HG03469 (cell line): Measurements from ENCODE around the gene AFP.

Source experiments
- ATAC-seq: cut with Tn5 transposase; IDR thresholded peaks from one replicate; pipeline ENCODE4 v1.9.1; 2021; ENCODE audit warnings: mild to moderate bottlenecking, moderate library complexity, moderate number of reproducible peaks; ENCODE audit not compliant: unreplicated experiment

The AFP gene

GRCh38 chr4:73413294-73413755, 22.7 kb upstream of the AFP start:
- ATAC-seq = no peak

GRCh38 chr4:73414936-73415271, 21.1 kb upstream of the AFP start:
- no peak for ATAC-seq

- ATAC-seq = no peak
Measured at GRCh38 chr4:73415807-73416238, 20.2 kb upstream of the AFP start.

GRCh38 chr4:73416423-73417087, 19.5 kb upstream of the AFP start:
- no peak for ATAC-seq

GRCh38 chr4:73417342-73417741, 18.7 kb upstream of the AFP start:
- no peak for ATAC-seq

GRCh38 chr4:73417973-73418372, 18.0 kb upstream of the AFP start:
- ATAC-seq = no peak

- ATAC-seq = no peak
Measured at GRCh38 chr4:73418677-73419076, 17.3 kb upstream of the AFP start.

- no peak for ATAC-seq
Measured at GRCh38 chr4:73419106-73420038, 16.6 kb upstream of the AFP start.

- ATAC-seq = no peak
Measured at GRCh38 chr4:73420615-73421014, 15.4 kb upstream of the AFP start.

- no peak for ATAC-seq
Measured at GRCh38 chr4:73421708-73422457, 14.1 kb upstream of the AFP start.

- no peak for ATAC-seq
Measured at GRCh38 chr4:73422458-73422752, 13.6 kb upstream of the AFP start.

GRCh38 chr4:73423184-73423583, 12.8 kb upstream of the AFP start:
- no peak for ATAC-seq

GRCh38 chr4:73426666-73427065, 9.4 kb upstream of the AFP start:
- no peak for ATAC-seq

- ATAC-seq = no peak
Measured at GRCh38 chr4:73429118-73429517, 6.9 kb upstream of the AFP start.

GRCh38 chr4:73429826-73430587, 6.0 kb upstream of the AFP start:
- no peak for ATAC-seq

GRCh38 chr4:73431813-73432168, 4.2 kb upstream of the AFP start:
- ATAC-seq = no peak

GRCh38 chr4:73432169-73433000, 3.6 kb upstream of the AFP start:
- no peak for ATAC-seq

GRCh38 chr4:73433140-73433539, 2.9 kb upstream of the AFP start:
- ATAC-seq = no peak

- peak; percentile 58 for ATAC-seq
Measured at GRCh38 chr4:73434311-73434710, 1.7 kb upstream of the AFP start.
